ENCODE results near the gene KCNJ6. TPM values are rescaled to one million over a fixed set of nuclear protein-coding genes. Genes with fewer than 3 reads are reported as not detected.

KCNJ6 gene
- total RNA-seq, 1 experiment from 2014 or later = not detected

GRCh38 chr21:37790905-37791304 lies 125.4 kb downstream of the KCNJ6 start:
- ChIA-PET CTCF (no interaction called here), POLR2A (no interaction called here)
- H3K9me3 ChIP-seq = no peaks in the 10 kb centered on the region
- H3K4me3 ChIP-seq (ENCODE audit: low read depth, low read length) = no peak overlapping the region
- DNase-seq = no peak
- Mint-ChIP-seq H3K36me3 (ENCODE audit: insufficient read depth, unreplicated experiment) (no peaks in the 10 kb centered on the region), H3K27ac (ENCODE audit: unreplicated experiment) (no peak overlapping the region), H3K27me3 (ENCODE audit: insufficient read depth, unreplicated experiment) (peaks cover 1% of the 10 kb centered on the region), H3K4me1 (ENCODE audit: low read depth, unreplicated experiment) (no peaks in the 10 kb centered on the region), H3K9me3 (ENCODE audit: unreplicated experiment) (no peaks in the 10 kb centered on the region), H3K4me3 (ENCODE audit: unreplicated experiment) (no peak overlapping the region)
- no peaks in the 10 kb centered on the region for H3K36me3 ChIP-seq (ENCODE audit: control insufficient read depth, insufficient read depth, low read length)
- intact Hi-C loops (cut with micrococcal nuclease; ENCODE audit: unreplicated experiment) = no loop called here
- BruUV-seq (replicated peaks) = no TSS peak
- H3K4me1 ChIP-seq = no peaks in the 10 kb centered on the region
- TF ChIP-seq CTCF (IDR thresholded peaks at IDR 0.05; ENCODE audit: insufficient read depth in 1 of 2, low read depth in 1 of 2, low read length in 1 of 2, severe bottlenecking in 1 of 2, unreplicated experiment in 1 of 2) = no peak
- H3K27me3 ChIP-seq (replicated peaks; ENCODE audit: control insufficient read depth, insufficient read depth, low read length) = no peaks in the 10 kb centered on the region

- H3K9me3 ChIP-seq = no peaks in the 10 kb centered on the region
- H3K27me3 ChIP-seq (replicated peaks; ENCODE audit: control insufficient read depth, insufficient read depth, low read length) = no peaks in the 10 kb centered on the region
- Mint-ChIP-seq H3K36me3 (ENCODE audit: insufficient read depth, unreplicated experiment) (no peaks in the 10 kb centered on the region), H3K4me3 (ENCODE audit: unreplicated experiment) (no peak overlapping the region), H3K27ac (ENCODE audit: unreplicated experiment) (no peak overlapping the region), H3K27me3 (ENCODE audit: insufficient read depth, unreplicated experiment) (peaks cover under 1% of the 10 kb centered on the region), H3K4me1 (ENCODE audit: low read depth, unreplicated experiment) (no peaks in the 10 kb centered on the region), H3K9me3 (ENCODE audit: unreplicated experiment) (no peaks in the 10 kb centered on the region)
- no peak overlapping the region for H3K4me3 ChIP-seq (ENCODE audit: low read depth, low read length)
- CTCF ChIA-PET = no interaction called here
- no peaks in the 10 kb centered on the region for H3K36me3 ChIP-seq (ENCODE audit: control insufficient read depth, insufficient read depth, low read length)
- TF ChIP-seq CTCF (IDR thresholded peaks at IDR 0.05; ENCODE audit: insufficient read depth in 1 of 2, low read depth in 1 of 2, low read length in 1 of 2, severe bottlenecking in 1 of 2, unreplicated experiment in 1 of 2) = no peak
- POLR2A ChIA-PET = no interaction called here
- no TSS peak for BruUV-seq (replicated peaks)
- H3K4me1 ChIP-seq = no peaks in the 10 kb centered on the region
- DNase-seq = no peak
- intact Hi-C loops (cut with micrococcal nuclease; ENCODE audit: unreplicated experiment) = no loop called here
Measured at GRCh38 chr21:37788503-37788902, 127.8 kb downstream of the KCNJ6 start.

- TF ChIP-seq CTCF (IDR thresholded peaks at IDR 0.05; ENCODE audit: insufficient read depth in 1 of 2, low read depth in 1 of 2, low read length in 1 of 2, severe bottlenecking in 1 of 2, unreplicated experiment in 1 of 2) = no peak
- no peak overlapping the region for H3K27ac Mint-ChIP-seq (ENCODE audit: unreplicated experiment)
- peaks cover 4% of the 10 kb centered on the region for H3K9me3 Mint-ChIP-seq (ENCODE audit: unreplicated experiment)
- no peaks in the 10 kb centered on the region for H3K9me3 ChIP-seq
- no peak overlapping the region for H3K4me3 ChIP-seq (ENCODE audit: low read depth, low read length)
- POLR2A ChIA-PET = no interaction called here
- no peaks in the 10 kb centered on the region for H3K4me1 ChIP-seq
- peaks cover 3% of the 10 kb centered on the region for H3K27me3 Mint-ChIP-seq (ENCODE audit: insufficient read depth, unreplicated experiment)
- CTCF ChIA-PET = no interaction called here
- H3K36me3 ChIP-seq (ENCODE audit: control insufficient read depth, insufficient read depth, low read length) = no peaks in the 10 kb centered on the region
- no peaks in the 10 kb centered on the region for H3K27me3 ChIP-seq (replicated peaks; ENCODE audit: control insufficient read depth, insufficient read depth, low read length)
- H3K4me3 Mint-ChIP-seq (ENCODE audit: unreplicated experiment) = no peak overlapping the region
- no peaks in the 10 kb centered on the region for H3K36me3 Mint-ChIP-seq (ENCODE audit: insufficient read depth, unreplicated experiment)
- DNase-seq = no peak
- H3K4me1 Mint-ChIP-seq (ENCODE audit: low read depth, unreplicated experiment) = no peaks in the 10 kb centered on the region
- no TSS peak for BruUV-seq (replicated peaks)
- intact Hi-C loops (cut with micrococcal nuclease; ENCODE audit: unreplicated experiment) = no loop called here
Measured at GRCh38 chr21:37787456-37787855, 128.8 kb downstream of the KCNJ6 start.

Measured in Caco-2 (cell line).